Measurements from ENCODE around the gene MCF2L.

Gene MCF2L

DNA sequence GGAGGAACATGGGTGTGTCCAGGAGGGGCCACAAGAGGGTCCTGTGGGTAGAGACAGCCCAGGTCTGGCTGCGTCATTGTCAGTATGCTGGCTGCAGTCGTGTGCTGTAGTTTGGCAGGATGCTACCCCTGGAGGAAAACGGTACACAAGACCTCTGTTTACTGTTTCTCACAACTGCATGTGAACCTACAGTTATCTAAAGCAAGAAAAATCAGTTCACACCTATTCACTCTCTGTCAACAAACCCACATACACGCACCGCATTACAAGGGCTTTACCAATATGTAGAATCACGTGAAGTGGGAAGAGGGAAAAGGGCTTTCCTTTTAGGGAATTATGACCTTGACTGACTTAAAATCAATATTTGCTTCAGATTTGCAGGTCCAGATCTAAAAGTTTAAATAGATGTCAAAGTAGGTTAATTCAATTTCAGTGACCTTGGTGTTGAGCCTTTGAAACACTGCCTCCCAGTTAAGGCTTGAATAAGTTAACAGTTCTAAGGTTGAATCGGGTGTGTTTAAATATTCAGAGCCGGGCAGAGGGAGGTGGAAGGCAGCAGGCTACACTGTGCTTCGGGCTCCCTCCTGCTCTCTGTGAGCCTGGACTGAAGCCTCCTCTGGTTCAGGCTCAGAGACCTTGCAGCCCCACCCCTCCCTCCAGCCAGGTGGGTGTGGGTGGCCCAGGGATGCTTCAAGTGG, 17.2 kb upstream of the MCF2L start:
- DNase-seq (ENCODE audit: low read depth), result no peak

DNA sequence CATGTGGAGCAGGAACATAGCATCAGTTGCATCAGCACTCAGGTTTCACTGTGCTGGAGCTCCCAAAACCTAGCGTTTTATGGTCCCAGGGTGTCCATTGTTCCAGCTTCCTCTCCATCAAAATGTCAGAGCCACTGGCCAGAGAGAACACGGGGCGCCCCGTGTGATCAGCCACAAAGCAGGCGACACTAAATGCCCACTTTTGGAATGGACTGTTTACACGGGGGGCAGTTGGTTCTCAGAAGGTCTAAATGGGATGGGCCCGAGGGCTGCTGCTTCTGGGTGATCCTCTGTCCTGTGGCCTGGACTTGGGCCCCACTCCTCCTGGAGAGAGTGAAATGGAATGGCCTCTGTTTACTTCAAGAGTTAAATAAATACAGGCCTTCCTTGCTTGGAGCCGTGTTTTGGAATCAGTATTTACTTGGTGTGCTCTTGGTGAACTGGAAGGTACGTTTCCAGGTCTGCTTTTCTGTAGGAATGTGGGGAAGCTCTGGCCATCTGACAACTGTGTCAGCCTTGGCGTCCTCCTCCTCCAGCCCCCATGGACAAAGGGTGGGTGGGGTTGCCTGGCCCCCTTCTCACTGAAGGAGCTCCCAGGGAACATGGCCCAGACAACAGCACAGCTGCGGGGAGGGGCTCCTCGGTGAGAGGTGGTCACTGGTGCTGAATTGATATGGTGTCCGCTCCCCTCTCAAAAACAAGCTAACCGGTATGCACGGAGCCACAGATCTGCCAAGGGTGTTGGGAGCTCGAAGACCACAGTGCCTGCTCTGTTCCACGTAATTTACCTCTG, 16.1 kb upstream of the MCF2L start:
- no peak for DNase-seq (ENCODE audit: low read depth)

DNA sequence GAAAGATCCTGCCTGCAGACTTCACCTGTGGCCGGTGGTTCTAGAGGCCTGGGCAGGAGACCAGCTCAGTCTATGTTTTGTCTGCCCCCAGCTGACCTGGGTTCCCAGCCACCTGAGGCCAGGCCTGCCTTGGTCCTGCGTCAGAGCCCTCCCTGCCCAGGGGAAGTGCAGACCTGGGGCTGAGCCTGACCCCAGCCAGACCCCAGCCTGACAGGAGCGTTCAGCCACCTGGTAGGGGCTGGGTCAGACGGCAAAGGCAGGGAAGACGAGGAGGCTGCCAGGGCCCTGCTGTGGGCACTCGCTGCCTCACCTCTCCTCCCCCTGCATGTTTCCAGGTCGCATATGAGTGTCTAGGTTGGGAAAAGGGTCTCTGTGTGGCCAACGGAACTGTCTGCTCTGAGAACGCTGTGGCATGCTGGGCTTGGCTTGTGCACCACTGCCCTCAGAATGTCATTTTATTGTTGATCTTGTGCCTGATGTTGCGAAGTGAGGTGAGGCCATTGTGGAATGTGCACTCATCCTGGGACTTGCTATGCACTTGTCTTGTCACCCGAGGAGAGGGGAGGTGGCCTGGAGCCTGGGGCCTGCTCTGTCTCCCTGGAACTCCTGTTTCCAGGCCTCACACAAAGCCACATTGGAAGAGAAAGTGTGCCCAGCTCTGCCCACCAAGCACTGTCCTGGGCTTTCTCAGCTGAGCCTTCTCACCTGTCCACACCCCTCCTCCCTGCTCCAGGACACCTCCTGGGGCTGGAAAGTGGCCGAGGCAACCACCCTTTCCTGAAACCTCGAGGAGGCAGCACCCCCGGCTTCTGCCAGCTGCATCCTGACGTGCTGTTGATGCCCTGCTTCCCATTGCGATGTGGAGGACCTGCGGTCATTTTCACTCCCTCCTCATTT, 15.2 kb upstream of the MCF2L start:
- DNase-seq (ENCODE audit: low read depth), result no peak

DNA sequence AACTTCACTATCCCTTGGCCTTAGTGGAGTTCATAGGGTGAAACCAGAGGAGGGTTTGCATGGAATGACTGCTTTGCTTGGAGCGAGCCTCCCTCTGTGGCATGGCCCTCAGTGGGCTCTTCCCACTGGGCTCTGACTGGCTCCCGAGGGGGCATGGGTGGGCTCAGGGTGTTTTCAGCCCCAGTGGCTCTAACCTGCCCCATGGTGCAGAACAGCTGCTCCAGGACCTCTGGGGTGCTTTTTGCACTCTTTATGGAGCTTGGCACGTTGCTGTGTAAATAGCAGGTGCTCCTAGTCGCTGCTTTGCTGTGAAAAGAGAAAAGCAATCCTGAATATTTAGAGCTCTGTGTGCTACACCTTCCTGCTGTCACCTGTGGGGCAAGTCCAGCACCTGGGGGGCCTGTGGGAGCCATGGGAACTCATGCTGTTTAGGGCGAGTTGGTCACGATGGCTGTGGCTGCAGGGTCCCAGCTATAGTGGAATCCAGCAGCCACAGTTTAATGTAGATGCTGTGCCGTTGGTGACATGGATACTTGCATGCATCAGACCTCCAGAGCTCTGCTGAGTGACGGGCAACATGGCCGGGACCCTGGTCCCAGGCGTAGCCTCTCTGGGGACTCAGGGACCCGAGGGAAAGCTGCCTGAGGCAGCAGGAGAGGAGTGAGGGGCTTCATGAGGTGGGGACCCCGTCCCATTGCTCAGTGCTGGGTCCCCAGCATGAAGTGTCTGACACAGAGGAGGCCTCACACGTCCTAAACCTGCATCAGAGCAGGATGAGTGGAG, 14.3 kb upstream of the MCF2L start:
- no peak for DNase-seq (ENCODE audit: low read depth)

DNA sequence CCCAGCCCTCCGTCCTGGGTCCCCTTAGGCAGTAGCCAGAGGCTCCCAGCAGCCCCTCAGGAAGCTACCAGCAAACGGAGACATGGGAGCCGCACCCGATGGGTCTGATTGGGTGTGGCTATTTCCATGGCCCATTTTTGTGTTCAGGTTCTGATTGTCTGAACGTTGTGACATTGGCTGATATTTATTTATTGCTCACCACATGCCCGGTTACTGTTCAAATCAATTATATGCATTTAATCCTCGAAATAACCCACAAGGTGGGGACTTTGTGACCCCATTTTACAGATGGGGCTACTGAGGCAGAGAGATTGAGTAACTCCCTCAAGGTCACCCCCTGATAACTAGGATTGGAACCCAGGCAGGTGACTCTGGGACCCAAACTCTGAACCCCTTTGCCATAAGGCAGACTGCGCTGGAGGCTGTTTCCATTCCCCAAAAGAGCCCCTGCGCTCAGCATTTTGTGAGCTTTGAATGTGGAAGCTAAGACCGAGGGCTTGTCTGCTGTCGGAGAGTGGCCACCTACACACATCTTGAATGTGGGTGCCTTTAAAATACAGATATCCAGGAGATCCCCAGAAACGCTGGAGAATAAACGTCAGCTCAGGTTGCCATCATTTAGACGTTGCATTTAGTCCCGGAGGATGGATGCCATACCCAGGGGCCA, 13.6 kb upstream of the MCF2L start:
- no peak for DNase-seq (ENCODE audit: low read depth)

DNA sequence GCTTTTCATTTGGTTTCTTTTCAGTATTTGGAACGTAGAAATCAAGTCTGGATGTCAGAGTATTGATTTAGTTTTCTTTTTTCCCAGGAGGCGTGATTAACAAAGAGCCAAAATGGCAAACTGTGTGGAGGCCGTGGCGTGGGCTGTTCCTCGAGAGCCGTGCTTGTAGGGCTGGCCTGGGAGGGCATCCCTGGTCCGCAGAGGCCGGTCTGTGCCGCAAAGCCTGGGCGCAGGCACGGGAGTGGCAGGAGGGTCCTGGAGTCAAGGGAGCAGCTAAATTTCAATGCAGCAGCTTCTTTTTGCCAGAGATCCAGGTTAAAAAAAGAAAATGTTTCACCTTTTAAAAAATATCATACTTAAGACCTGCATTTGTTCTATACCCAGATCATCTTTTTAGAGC, 13.1 kb upstream of the MCF2L start:
- no peak for DNase-seq (ENCODE audit: low read depth)

DNA sequence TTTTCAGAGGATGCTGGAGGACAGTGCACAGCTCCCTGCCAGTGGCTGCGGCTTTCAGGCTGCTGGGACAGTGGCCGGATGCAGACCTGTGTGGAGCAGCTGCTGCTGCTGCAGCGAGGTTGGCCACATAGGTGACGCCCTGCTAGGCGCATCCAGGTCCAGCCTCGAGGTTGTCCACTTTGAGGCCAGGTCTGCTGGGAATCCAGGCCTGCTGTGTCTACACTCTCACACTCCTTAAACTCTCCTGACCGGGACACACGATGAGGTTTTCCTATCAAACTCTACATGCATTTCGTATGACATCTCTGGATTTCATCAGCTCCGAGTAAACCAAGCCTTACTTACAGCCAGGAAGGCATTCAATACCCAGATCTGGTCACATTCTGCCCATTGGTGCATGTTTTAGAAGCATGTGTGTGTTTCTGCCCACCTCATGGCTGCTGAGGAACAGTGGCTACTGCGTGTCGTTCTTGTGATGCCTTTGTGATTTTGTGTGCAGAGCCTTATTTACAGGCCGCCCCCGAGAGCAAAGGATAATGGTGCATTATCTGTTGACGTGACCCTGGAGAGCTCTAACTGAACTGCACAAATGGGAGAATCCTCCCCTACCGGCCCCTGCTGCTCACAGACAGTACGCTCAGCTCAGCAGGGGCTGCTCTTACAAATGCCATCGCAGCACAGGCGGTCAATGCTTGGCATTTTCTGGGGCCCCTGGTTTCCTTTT, 12.3 kb upstream of the MCF2L start:
- no peak for DNase-seq (ENCODE audit: low read depth)

DNA sequence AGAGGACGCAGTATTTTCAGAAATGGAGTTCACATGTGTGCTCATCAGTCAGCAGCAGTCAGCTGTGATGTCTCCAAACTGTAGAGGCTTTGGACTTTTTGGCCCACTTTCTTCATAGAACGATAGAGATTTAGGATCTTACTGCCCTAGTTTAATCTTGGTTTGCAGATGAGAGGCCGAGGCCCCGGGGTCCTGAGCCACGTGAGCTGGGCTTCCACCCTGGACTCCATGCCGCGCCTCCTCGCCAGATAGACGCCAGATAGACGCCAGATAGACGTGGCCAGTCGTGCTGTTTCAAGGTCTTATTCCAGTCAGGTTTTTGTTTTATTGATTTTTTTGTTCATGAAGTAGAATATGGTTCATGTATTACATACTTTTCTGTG, 11.7 kb upstream of the MCF2L start:
- DNase-seq (ENCODE audit: low read depth), result no peak

DNA sequence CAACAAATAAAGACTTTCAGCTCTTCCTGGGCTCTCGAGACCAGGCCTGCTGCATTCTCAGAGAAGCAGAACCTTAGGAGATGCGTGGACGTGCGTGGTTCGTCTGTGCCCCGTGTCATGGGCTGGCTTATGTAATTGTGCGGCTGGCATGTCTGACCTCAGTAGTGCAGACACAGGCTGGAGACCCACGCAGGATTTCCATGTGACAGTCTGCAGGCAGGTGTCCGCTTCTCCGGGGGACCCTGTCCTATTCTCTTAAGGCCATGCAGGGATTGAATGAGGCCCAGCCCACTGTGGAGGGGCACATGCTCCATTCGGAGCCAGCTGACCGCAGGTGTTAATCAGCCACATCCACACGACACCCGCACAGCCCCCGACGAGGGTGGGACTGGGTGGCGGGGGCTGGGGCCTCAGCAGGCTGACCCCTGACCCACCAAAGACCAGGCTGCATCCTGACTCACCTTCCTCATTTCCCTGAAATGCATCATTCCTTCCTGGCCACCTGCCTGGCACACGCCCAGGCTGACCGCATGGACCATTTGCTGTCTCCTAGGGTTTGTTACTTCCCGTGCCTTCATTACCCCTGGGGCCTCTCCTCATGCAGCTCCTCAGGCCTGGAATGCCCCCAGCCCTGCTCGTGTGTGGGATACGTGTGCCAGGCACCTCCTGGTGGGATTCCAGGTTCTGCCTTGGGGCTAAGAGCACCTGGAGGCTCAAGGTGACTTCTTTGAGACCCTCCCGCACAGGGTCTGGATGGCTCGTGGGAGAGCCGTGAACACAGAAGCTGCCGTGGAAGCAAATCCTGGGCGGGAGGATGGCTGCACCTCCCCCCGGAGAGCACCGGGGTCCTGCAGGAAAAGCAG, 10.7 kb upstream of the MCF2L start:
- DNase-seq (ENCODE audit: low read depth), result no peak

DNA sequence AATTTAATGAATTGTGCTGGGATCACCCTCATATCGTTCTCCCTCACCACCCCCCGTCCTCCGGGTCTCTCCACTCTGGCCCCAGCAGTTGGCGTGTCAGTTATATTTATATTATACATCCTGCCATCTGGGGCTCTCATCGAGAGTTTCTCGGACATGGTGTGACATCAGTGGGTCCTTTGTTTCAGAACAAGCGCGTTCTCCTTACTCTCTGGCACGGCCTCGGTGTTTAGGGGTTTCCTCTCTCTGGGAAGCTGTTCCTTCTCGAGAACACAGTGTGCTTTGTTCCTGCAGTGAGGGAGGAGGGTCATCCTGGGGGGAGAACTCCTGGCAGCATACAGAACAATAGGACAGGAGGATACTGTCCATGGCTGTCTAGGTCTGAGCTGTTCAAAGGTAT, 9.8 kb upstream of the MCF2L start:
- no peak for DNase-seq (ENCODE audit: low read depth)

DNA sequence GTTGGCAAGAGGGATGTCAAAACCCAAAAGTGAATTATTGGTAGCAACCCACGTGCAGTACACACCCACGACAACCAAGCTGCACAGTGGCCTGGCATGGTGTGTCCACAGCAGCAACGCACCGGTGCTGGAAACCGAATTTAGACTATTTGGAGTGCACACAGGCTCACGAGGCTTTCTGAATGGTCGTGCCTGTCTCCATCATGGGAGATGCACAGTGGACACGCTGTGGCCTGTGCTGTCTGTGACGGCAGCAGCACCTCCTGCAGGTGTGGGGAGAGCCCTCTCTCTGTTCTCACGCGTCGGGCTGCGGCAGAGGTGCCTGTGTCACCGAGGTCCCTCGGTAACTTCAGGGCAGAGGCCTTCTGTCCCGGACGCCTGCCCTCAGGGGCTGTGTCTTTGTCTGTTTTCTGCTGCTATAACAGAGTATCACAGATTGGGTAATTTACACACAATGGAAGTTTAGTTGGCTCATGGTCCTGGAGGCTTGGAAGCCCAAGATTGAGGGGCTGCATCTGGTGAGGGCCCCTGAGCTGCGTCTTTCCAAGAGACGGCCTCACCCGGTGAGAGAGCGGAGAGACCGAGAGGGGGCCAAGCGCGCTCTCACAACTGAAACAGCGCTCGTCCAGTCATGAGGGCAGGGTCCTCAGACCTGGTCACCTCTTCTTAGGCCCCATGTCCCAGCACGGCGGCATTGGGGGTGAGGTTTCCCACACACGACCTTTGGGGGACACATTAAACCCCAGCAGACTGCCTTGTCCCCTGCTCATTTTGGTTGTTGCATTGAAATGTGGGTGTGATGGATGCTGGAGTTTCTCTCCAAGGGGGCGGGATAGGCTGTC, 9.1 kb upstream of the MCF2L start:
- no peak for DNase-seq (ENCODE audit: low read depth)

DNA sequence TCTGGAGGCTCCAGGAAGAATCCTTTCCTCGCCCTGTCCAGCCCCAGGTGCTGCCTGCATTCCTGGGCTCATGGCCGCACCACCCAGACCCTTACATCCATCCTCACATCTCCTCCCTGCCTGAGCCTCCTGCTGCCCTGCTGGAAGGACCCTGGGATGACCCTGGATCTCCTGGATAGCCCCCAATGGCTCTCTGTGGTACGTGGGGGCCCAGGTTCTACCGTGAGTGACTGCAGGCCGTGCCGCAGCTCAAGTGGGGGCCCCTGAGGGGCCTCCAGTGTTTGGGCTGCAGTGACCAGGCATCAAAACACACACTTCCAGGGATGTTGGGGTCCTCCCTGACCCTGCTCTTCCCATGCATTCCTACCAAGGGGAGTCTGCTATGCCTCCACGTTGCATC, 8.3 kb upstream of the MCF2L start:
- no peak for DNase-seq (ENCODE audit: low read depth)

DNA sequence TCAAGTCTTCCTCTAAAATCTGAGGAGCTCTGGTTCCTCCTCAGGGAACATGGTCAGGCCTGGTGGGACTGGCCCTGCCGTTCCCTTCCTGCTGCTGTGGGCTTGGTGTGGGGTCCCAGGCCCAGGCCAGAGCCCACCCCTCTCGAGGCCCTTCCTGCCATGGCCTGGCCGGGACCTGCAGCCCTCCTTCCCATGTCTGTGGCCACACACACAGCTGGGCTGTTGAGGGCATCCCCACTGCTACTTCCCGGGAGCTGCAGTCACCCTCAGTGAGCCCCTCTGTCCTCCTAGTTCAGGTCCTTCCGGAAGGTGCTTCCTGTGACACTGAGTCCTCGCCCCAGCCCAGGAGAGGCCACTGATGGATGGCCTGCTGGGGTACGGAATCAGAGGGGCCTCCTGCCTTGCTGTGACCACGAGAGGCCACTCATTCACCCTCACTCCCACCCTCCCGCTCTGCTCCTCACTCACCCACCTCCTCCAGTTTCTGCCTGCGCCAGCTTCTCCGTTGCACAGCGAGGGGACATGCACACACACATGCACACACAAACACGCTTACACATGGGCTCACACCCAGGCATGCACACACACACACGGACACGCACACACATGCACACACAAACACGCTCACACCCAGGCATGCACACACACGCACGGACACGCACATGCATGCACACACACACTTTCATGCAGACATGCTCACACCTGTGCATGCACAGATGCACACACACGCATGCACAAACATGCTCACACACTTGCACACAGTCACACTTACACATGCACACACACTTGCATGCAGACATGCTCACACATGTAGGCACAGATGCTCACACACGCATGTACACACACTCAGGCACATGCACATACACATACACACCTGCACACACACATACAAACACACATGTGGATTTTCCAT, 7.3 kb upstream of the MCF2L start:
- no peak for DNase-seq (ENCODE audit: low read depth)

DNA sequence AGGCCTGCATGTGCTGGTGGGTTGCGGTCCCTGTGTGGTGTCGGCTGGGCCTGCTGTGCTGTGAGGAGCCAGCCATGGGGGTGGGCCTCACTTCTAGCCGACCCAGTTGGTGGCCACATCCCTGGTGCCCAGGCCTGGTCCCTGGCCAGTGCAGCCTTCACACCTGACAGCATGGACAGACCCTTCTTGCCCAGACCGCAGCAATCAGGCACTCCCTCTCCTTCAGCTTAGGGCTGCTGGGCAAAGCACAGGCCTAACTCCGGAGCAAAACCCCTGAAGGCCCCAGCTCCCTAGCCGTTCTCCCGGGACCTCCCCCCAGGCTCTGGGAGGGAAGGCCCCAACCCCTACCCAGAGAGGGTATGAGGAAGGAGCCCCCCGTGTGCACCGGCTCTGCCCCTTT, 6.6 kb upstream of the MCF2L start:
- DNase-seq (ENCODE audit: low read depth), result no peak

DNA sequence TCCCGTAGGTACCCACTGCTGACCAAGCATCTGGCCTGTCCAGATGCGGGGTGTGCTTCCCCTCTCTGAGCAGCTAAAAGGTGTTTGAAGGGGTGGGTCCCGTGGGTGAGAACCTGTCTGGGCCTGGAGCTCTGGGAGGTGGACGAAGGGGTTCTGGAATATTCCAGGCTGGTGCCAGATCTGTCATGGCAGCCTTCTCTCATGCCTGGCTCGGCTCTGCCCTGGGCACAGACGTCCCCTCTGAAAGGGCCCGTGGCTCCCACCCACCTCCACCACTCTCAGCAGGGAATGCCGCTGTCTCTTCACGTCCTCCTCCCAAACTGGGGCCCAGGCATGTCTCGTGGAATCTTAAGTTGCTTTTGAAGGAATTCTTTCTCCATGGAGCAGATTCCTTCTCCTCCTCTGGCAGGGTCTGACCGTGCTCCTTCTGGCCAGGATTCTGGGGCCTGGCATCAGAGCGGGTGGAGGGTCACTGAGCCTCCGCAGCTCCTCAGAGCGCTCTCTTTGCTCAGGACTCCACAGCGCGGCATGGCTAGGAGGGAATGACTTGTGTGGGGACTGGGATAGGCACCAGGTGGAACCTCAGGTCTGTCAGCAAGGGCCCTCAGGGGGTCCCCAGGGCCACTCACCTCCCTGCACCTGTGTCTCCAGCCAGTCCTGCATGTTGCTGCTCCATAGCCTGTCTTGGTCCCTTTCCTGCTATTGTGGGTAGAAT, 5.9 kb upstream of the MCF2L start:
- DNase-seq (ENCODE audit: low read depth), result no peak

DNA sequence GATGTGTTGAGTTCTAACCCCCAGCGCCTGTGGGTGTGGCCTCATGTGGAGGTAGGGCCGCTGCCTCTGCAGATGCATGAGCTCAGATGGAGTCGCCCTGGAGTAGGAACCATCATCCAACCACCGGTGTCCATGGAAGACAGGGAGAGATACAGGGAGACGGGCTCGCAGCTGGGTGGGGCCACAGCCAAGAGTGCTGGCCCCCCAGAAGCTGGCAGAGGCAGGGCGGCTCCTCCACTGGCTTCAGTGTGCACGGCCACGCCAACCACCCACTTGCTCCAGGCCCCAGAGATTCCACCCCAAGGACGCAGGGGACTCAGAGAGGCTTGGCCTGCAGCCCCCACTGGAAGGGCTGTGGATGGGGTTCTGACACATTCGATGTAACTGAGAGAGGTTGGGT, 5.4 kb upstream of the MCF2L start:
- no peak for DNase-seq (ENCODE audit: low read depth)

DNA sequence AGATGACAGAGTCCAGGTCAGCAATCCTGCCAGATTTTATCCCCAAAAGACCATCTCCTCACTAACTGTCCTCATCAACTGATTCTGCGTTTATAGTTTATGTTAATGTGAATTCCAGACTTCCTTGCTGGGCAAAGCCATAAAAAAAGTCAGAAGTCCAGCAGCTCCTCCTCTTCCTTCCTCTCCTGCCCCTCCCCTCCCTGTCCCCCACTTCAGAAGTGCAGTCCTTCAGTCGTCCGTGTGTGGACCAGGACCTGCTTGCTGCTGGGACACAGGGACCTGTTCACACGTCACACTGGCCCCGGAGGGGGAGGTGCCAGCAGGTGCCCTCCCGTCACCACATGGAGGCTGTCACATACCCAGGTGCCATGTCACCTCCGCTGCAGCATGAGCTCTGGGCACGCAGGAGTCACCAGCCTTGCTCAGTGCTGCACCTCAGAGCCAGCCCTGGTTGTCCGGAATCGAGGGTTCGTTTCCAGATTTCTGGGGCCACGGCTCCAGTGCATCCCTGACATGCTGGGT, 4.0 kb upstream of the MCF2L start:
- no peak for DNase-seq (ENCODE audit: low read depth)

Data from T follicular helper cell (primary cell).